Psoas muscle (tissue), 8 donors: Measurements from ENCODE around the gene PSTK. TPM values are rescaled to one million over a fixed set of nuclear protein-coding genes. Genes with fewer than 3 reads are reported as not detected.

Source experiments
- ATAC-seq, 4 donors: fragments of 200-7000 bp; cut with Tn5 transposase; one replicate each; pipeline ENCODE4 v1.9.1; 2020; ENCODE audit warnings: moderate library complexity in 3 of 4, mild to moderate bottlenecking in 2 of 4
- DNase-seq, 2 donors: peaks; one replicate each; pipeline ENCODE4 v3.0.0-alpha.2; 2020
- H3K27ac ChIP-seq: fragments of 200-600 bp; one replicate; pipeline ENCODE4 v1.8.0; 2022
- H3K27me3 ChIP-seq, 3 donors: fragments of 200-600 bp in 1 of 3; one replicate each; pipeline versions ENCODE4 v1.6.1 to v1.8.0; 2013 to 2022; ENCODE audit warnings: low read length in 2 of 3, mild to moderate bottlenecking in 2 of 3, moderate library complexity in 1 of 3; ENCODE audit not compliant: insufficient read depth in 3 of 3
- H3K36me3 ChIP-seq, 2 donors: fragments of 200-600 bp in 1 of 2; one replicate each; pipeline versions ENCODE4 v1.6.1 to v1.8.0; 2013 to 2022; ENCODE audit warnings: low read depth in 1 of 2, mild to moderate bottlenecking in 1 of 2, moderate library complexity in 1 of 2; ENCODE audit not compliant: insufficient read depth in 1 of 2
- H3K4me1 ChIP-seq: fragments of 200-600 bp; one replicate; pipeline ENCODE4 v1.8.0; 2022
- H3K4me3 ChIP-seq: fragments of 200-600 bp; one replicate; pipeline ENCODE4 v1.8.0; 2022; ENCODE audit warnings: mild to moderate bottlenecking
- H3K9me3 ChIP-seq: fragments of 200-600 bp; one replicate; pipeline ENCODE4 v1.8.0; 2022
- CTCF ChIP-seq: fragments of 200-600 bp; IDR thresholded peaks from one replicate; pipeline ENCODE4 v1.8.0; 2022; ENCODE audit warnings: antibody characterized with exemption
- WGBS, 3 donors: extraction: QIAGEN DNeasy Blood & Tissue Kit; methylation state at CpG; one replicate each; pipeline versions ENCODE4 v1.1.6 to v1.1.7; 2013; 5-methylcytosine and 5-hydroxymethylcytosine counted together
- intact Hi-C, 2 donors: fragments of 100-400 bp; cut with DNase I; formaldehyde crosslinking; loops; one replicate each; pipeline versions ENCODE4 v1.11.0 to v1.14.2; 2022
- polyA plus RNA-seq, 3 donors: library from polyadenylated mRNA; stranded (reverse); fragments of 200-250 nt; gene quantifications; one replicate each; pipeline ENCODE4 v1.2.3, GENCODE V29; 2013
- total RNA-seq, 4 donors: library from RNA; stranded (reverse); fragmentation: NEBNext Ultra II Directional in 2 of 4; extraction: Animal tissue kit (Norgen Biotek cat#: 25700) in 2 of 4; gene quantifications; one replicate each; pipeline versions ENCODE4 v1.2.1 to v1.2.4, GENCODE V29; 2021 to 2023
- donor health status: healthy with polysubstance abuse.
- donor health status: DM: no; HTN: no; CAD: no; lungs with moderate emphysema.
- donor health status: Bipolar disorder and iron deficiency.
- donor health status: healthy.
- donor health status: DM: yes; HTN: yes; CAD: no.
- donor health status: DM: no; HTN: no; CAD: no.
- donor health status: DM: no; HTN: no; CAD: no.
- donor health status: DM: yes; HTN: yes; CAD: no.

PSTK gene
- total and polyA plus RNA-seq, 7 donors: 3.3 to 8.3 (median 5.2) TPM

DNA sequence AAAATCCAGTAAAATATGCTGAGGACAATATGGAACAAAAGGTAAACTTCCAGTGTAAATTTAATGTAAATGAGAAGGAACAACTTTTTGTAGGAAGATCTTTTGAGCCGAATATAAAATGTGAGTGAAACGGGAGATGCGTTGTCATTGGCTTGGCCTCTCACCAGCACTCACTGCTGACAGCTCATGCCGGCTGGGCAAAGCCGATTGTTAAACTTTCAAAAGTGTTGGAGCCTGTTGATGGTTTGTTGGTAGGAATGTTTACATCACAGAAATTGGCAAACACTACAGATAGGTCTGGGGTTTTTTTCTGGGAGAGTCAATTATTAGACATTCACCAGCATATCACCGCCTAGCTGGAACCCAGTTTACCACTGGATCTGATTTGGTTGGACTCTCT lies 6.1 kb downstream of the PSTK start:
- Histone ChIP-seq H3K36me3 (peaks cover 0 to 51% of the 10 kb centered on the region in 2 donors), H3K9me3 (no peaks in the 10 kb centered on the region), H3K27ac (no peak overlapping the region), H3K4me1 (no peaks in the 10 kb centered on the region), H3K4me3 (no peak overlapping the region), H3K27me3 (no peaks in the 10 kb centered on the region)
- intact Hi-C loops: no loop called here
- no peak for DNase-seq
- peak in 1 of 4 donors; percentile 41 for ATAC-seq
- WGBS, 3 donors: 74 to 84% (median 74%) methylated on average over 6 of the region's 6 CpGs
- no peak for TF ChIP-seq CTCF

- 57 to 73% (median 62%) methylated on average over 2 of the region's 2 CpGs for whole genome bisulfite sequencing, 3 donors
These were observed 8.3 kb downstream of the PSTK start for GRCh38 chr10:122988501-122988900.

GRCh38 chr10:122990278-122990677 lies 10.1 kb downstream of the PSTK start:
- TF ChIP-seq CTCF: no peak
- Histone ChIP-seq H3K9me3 (no peaks in the 10 kb centered on the region), H3K27ac (no peak overlapping the region), H3K4me3 (no peak overlapping the region), H3K4me1 (no peaks in the 10 kb centered on the region), H3K27me3 (no peaks in the 10 kb centered on the region), H3K36me3 (peaks cover 3 to 81% of the 10 kb centered on the region in 2 donors)
- 62 to 72% (median 64%) methylated on average over 5 of the region's 5 CpGs for WGBS, 3 donors
- DNase-seq (no peak), ATAC-seq (no peak)
- intact Hi-C loops: no loop called here

More at GRCh38 chr10:122988501-122988900, 8.3 kb downstream of the PSTK start:
- ATAC-seq (no peak), DNase-seq (no peak)
- Histone ChIP-seq H3K4me3 (no peak overlapping the region), H3K27ac (no peak overlapping the region), H3K4me1 (no peaks in the 10 kb centered on the region), H3K9me3 (no peaks in the 10 kb centered on the region), H3K27me3 (no peaks in the 10 kb centered on the region), H3K36me3 (peaks cover 0 to 72% of the 10 kb centered on the region in 2 donors)
- intact Hi-C loops: no loop called here
- no peak for TF ChIP-seq CTCF

- H3K4me1 ChIP-seq: no peaks in the 10 kb centered on the region
- peaks cover 11 to 85% of the 10 kb centered on the region in 2 donors for H3K36me3 ChIP-seq
- H3K27ac ChIP-seq: no peak overlapping the region
- no peak for DNase-seq
- WGBS, 3 donors: 78 to 86% (median 78%) methylated on average over 1 of the region's 1 CpG
- no peak for TF ChIP-seq CTCF
- H3K9me3 ChIP-seq: no peaks in the 10 kb centered on the region
- intact Hi-C loops: no loop called here
- no peak for ATAC-seq
- H3K4me3 ChIP-seq: no peak overlapping the region
- H3K27me3 ChIP-seq: no peaks in the 10 kb centered on the region
These were observed 11.9 kb downstream of the PSTK start for GRCh38 chr10:122992031-122992585.

GRCh38 chr10:122993797-122994336 lies 13.7 kb downstream of the PSTK start:
- intact Hi-C loops: no loop called here
- Histone ChIP-seq H3K9me3 (no peaks in the 10 kb centered on the region), H3K4me1 (no peaks in the 10 kb centered on the region), H3K27me3 (no peaks in the 10 kb centered on the region), H3K27ac (no peak overlapping the region), H3K36me3 (peaks cover 11 to 91% of the 10 kb centered on the region in 2 donors), H3K4me3 (no peak overlapping the region)
- no peak for TF ChIP-seq CTCF
- no peak for ATAC-seq
- no peak for DNase-seq
- 89 to 94% (median 94%) methylated on average over 6 of the region's 6 CpGs for WGBS, 3 donors
